Suprapubic skin (tissue), 4 donors: ENCODE measurements around the gene ADGRD1. TPM values are rescaled to one million over a fixed set of nuclear protein-coding genes. Genes with fewer than 3 reads are reported as not detected.
A peak's percentile ranks its signal among the peaks of the same experiment; 100 is the strongest.

Experiments
- DNase-seq, 2 donors: peaks; one replicate each; pipeline ENCODE4 v3.0.0-alpha.2; 2019; ENCODE audit warnings: low spot score in 2 of 2
- H3K27ac ChIP-seq: fragments of 200-600 bp; sonication (generic); one replicate; pipeline ENCODE4 v1.5.1; 2019
- H3K27me3 ChIP-seq: fragments of 200-600 bp; sonication (generic); one replicate; pipeline ENCODE4 v1.5.1; 2019
- H3K36me3 ChIP-seq: fragments of 200-600 bp; sonication (generic); one replicate; pipeline ENCODE4 v1.5.1; 2019
- H3K4me1 ChIP-seq: fragments of 200-600 bp; sonication (generic); one replicate; pipeline ENCODE4 v1.5.1; 2019
- H3K4me3 ChIP-seq: fragments of 200-600 bp; sonication (generic); one replicate; pipeline ENCODE4 v1.5.1; 2019; ENCODE audit warnings: mild to moderate bottlenecking
- H3K9me3 ChIP-seq: fragments of 200-600 bp; sonication (generic); one replicate; pipeline ENCODE4 v1.5.1; 2019
- CTCF ChIP-seq, 2 donors: fragments of 200-600 bp in 1 of 2; fragments of 450-650 bp in 1 of 2; sonication (generic) in 1 of 2; IDR thresholded peaks; one replicate each; pipeline ENCODE4 v1.5.1; 2016 to 2019; ENCODE audit warnings: antibody characterized with exemption in 2 of 2, mild to moderate bottlenecking in 1 of 2, moderate library complexity in 1 of 2
- EP300 ChIP-seq: sonication (generic); formaldehyde crosslinking; IDR thresholded peaks from one replicate; pipeline ENCODE4 v1.6.1; 2017; ENCODE audit warnings: antibody characterized with exemption
- POLR2A ChIP-seq, 2 donors: fragments of 450-650 bp; IDR thresholded peaks; one replicate each; pipeline ENCODE4 v1.6.1; 2017; ENCODE audit warnings: antibody characterized with exemption in 2 of 2, mild to moderate bottlenecking in 2 of 2, moderate library complexity in 2 of 2
- POLR2AphosphoS5 ChIP-seq, 3 donors: sonication (generic); formaldehyde crosslinking; IDR thresholded peaks; one replicate each; pipeline ENCODE4 v1.6.1; 2017; ENCODE audit warnings: antibody characterized with exemption in 3 of 3
- WGBS: methylation state at CpG from one replicate; pipeline ENCODE4 v1.1.5; 2018; 5-methylcytosine and 5-hydroxymethylcytosine counted together
- total RNA-seq, 4 donors: library from RNA; depleted of rRNA; stranded (reverse); fragments of >200 nt; gene quantifications; one replicate each; pipeline ENCODE4 v1.1.0, GENCODE V29; 2016

ADGRD1 gene
- total RNA-seq, 4 donors from 2014 or later = 4.2 to 12.4 (median 10.4) TPM

GRCh38 chr12:130972586-130972950 lies 18.9 kb downstream of the ADGRD1 start:
- no peaks in the 10 kb centered on the region for H3K9me3 ChIP-seq
- peaks cover 6% of the 10 kb centered on the region for H3K36me3 ChIP-seq
- 87% methylated on average over 9 of the region's 9 CpGs for WGBS

GRCh38 chr12:130973109-130973508 lies 19.4 kb downstream of the ADGRD1 start:
- no peaks in the 10 kb centered on the region for H3K27me3 ChIP-seq
- H3K36me3 ChIP-seq = peaks cover 6% of the 10 kb centered on the region
- TF ChIP-seq POLR2A (IDR thresholded peaks at IDR 0.05) (no peak), POLR2AphosphoS5 (IDR thresholded peaks at IDR 0.05) (no peak), EP300 (no peak), CTCF (IDR thresholded peaks at IDR 0.05) (no peak)
- DNase-seq = peak in 1 of 2 donors; percentile 63
- 84% methylated on average over 11 of the region's 11 CpGs for WGBS
- no peaks in the 10 kb centered on the region for H3K4me1 ChIP-seq
- no peaks in the 10 kb centered on the region for H3K9me3 ChIP-seq
- H3K27ac ChIP-seq = no peak overlapping the region
- no peak overlapping the region for H3K4me3 ChIP-seq

More at GRCh38 chr12:130972586-130972950, 18.9 kb downstream of the ADGRD1 start:
- TF ChIP-seq CTCF (IDR thresholded peaks at IDR 0.05) (no peak), POLR2A (IDR thresholded peaks at IDR 0.05) (no peak), POLR2AphosphoS5 (IDR thresholded peaks at IDR 0.05) (no peak), EP300 (no peak)
- Histone ChIP-seq H3K4me1 (no peaks in the 10 kb centered on the region), H3K4me3 (no peak overlapping the region), H3K27ac (no peak overlapping the region), H3K27me3 (no peaks in the 10 kb centered on the region)
- DNase-seq = peak in 1 of 2 donors; percentile 43

GRCh38 chr12:130973906-130974305 lies 20.2 kb downstream of the ADGRD1 start:
- DNase-seq = peak in 1 of 2 donors; percentile 28
- WGBS = 86% methylated on average over 8 of the region's 10 CpGs
- Histone ChIP-seq H3K4me1 (no peaks in the 10 kb centered on the region), H3K36me3 (peaks cover 6% of the 10 kb centered on the region), H3K9me3 (no peaks in the 10 kb centered on the region), H3K4me3 (no peak overlapping the region), H3K27me3 (no peaks in the 10 kb centered on the region), H3K27ac (no peak overlapping the region)
- TF ChIP-seq POLR2AphosphoS5 (IDR thresholded peaks at IDR 0.05) (no peak), POLR2A (IDR thresholded peaks at IDR 0.05) (no peak), CTCF (IDR thresholded peaks at IDR 0.05) (no peak), EP300 (no peak)

- peaks cover 6% of the 10 kb centered on the region for H3K36me3 ChIP-seq
- no peak overlapping the region for H3K27ac ChIP-seq
- H3K9me3 ChIP-seq = no peaks in the 10 kb centered on the region
- H3K4me1 ChIP-seq = no peaks in the 10 kb centered on the region
- WGBS = 90% methylated on average over 6 of the region's 7 CpGs
- DNase-seq = peak in 1 of 2 donors; percentile 32
- TF ChIP-seq EP300 (no peak), POLR2AphosphoS5 (IDR thresholded peaks at IDR 0.05) (no peak), POLR2A (IDR thresholded peaks at IDR 0.05) (no peak), CTCF (IDR thresholded peaks at IDR 0.05) (no peak)
- no peak overlapping the region for H3K4me3 ChIP-seq
- no peaks in the 10 kb centered on the region for H3K27me3 ChIP-seq
These were observed 21.4 kb downstream of the ADGRD1 start for GRCh38 chr12:130975116-130975515.

- no peaks in the 10 kb centered on the region for H3K4me1 ChIP-seq
- H3K27me3 ChIP-seq = no peaks in the 10 kb centered on the region
- no peaks in the 10 kb centered on the region for H3K9me3 ChIP-seq
- no peak for TF ChIP-seq EP300
- TF ChIP-seq CTCF (IDR thresholded peaks at IDR 0.05) = no peak
- TF ChIP-seq POLR2A (IDR thresholded peaks at IDR 0.05) = no peak
- TF ChIP-seq POLR2AphosphoS5 (IDR thresholded peaks at IDR 0.05) = no peak
- 89% methylated on average over 12 of the region's 15 CpGs for WGBS
- no peak overlapping the region for H3K27ac ChIP-seq
- H3K36me3 ChIP-seq = peaks cover 6% of the 10 kb centered on the region
- no peak overlapping the region for H3K4me3 ChIP-seq
- peak in 1 of 2 donors; percentile 55 for DNase-seq
These were observed 22.5 kb downstream of the ADGRD1 start for GRCh38 chr12:130976171-130976720.
